HG03457 (cell line): ENCODE measurements around the gene OR10A4.
"Not testable (repeated sequence)": the region's sequence is repeated elsewhere in the genome, so short reads cannot be mapped to it uniquely, and the experiment has no call there.

Experiments used
- ATAC-seq: cut with Tn5 transposase; IDR thresholded peaks from one replicate; pipeline ENCODE4 v1.9.1; 2021; ENCODE audit warnings: moderate number of reproducible peaks; ENCODE audit not compliant: unreplicated experiment

OR10A4 gene

DNA sequence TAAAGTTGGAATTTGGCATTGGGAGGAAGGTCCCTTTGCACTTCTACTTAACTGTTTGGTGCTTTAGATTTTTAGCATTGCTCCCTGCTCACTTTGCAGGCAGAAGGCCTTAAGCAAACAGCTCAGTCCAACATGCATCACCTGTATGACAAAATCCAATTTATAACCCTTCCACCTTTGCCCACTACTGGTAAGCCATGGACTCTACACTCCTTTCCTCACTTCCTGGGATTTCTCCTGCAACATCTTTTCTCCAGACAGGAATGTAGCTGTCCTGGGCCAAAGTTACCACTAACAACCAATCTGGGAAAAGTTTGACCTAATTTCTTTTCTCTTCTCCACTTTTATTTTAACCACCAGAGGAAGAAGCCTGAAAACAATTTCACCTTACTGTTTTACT is 17.7 kb downstream of the OR10A4 start:
- no peak for ATAC-seq

- peak; percentile 83 for ATAC-seq
These were observed 18.6 kb downstream of the OR10A4 start for GRCh38 chr11:6895010-6895409.

DNA sequence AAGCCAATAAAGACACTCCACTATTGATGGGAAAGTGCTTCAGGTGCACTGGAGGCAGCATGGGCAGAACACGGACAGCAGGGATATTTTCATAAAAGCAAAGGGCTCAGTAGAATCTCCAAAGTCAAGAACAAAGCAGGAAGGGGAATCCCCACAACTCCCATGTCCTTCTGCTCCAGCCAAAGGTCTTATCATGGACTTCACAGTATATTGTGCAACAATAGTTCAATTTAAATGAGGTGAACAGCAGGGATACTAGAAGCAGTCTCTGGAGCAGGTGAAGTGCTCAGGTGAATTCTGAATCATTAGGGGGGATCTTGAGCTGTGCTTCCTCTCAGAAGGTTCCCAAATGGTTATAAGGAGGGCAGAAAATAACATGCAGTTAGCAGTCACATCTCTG is 22.5 kb downstream of the OR10A4 start:
- no peak for ATAC-seq

DNA sequence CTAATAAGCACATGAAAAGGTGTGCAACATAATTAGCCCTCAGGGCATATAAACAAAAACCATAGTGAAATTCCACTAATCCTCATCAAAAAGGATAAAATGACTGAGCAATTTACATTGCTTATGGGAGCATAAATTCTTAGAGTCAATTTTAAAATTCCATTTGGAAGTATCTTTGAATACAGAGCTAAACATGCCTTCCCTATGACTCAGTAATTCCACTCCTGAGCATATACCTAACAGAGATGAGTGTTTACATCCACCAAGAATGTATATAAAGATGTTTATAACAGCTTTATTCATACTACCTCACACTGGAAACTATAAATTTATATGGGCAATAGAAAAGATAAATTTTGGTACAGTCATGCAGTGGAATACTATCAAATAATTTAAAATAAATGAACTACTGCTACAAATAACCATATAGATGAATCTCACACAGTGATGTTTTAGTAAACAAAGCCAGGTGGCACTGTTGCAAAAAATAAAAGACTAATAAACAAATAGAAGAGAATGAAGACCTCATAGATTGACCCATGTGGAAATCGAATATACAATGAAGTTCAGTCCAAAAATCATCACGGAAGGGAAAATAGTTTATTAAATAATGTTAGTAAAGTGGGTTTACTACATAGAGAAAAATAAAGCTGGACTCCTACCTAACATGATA is 24.0 kb downstream of the OR10A4 start:
- ATAC-seq, result no peak

- ATAC-seq, result not testable (repeated sequence)
These were observed 28.4 kb downstream of the OR10A4 start for GRCh38 chr11:6904804-6905203.

- no peak for ATAC-seq
These were observed 35.0 kb downstream of the OR10A4 start for GRCh38 chr11:6911378-6911777.

- ATAC-seq, result no peak
These were observed 35.5 kb downstream of the OR10A4 start for GRCh38 chr11:6911948-6912347.

GRCh38 chr11:6919698-6920097 is 43.3 kb downstream of the OR10A4 start:
- ATAC-seq, result no peak

GRCh38 chr11:6920702-6921101 is 44.3 kb downstream of the OR10A4 start, which contains the start of gene OR2D3:
TSS of gene OR2D3 (plus strand) at chr11:6921002. CDS start at chr11:6921002, 0 bp downstream.
- no peak for ATAC-seq

- no peak for ATAC-seq
These were observed 48.7 kb downstream of the OR10A4 start for GRCh38 chr11:6925007-6925577.

DNA sequence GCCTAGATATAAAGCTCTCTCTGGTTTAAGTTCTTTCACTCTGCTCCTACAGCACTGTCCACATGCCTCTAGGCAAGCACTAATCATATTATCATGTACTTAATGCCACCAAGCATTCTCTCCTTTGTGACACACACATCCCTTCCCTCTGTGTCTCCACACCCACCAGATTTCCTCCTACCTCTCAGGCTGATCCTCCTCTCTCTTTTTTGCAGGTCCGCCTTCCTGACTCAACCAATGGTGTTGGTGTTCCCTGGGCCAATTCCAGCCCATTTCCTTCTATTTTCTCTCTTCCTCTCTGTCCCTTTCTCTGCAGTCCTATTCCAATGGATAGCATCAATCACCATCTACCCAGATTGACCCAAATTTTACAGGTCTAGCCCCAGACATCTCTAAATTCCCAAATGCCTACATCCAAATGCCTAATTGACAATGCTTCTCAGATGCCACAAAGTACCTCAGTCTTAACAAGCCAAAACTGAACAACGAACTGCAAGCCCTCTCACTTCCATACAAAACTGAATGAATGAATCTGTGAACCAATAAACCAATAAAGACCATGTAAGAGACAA is 49.3 kb downstream of the OR10A4 start:
- ATAC-seq, result no peak

DNA sequence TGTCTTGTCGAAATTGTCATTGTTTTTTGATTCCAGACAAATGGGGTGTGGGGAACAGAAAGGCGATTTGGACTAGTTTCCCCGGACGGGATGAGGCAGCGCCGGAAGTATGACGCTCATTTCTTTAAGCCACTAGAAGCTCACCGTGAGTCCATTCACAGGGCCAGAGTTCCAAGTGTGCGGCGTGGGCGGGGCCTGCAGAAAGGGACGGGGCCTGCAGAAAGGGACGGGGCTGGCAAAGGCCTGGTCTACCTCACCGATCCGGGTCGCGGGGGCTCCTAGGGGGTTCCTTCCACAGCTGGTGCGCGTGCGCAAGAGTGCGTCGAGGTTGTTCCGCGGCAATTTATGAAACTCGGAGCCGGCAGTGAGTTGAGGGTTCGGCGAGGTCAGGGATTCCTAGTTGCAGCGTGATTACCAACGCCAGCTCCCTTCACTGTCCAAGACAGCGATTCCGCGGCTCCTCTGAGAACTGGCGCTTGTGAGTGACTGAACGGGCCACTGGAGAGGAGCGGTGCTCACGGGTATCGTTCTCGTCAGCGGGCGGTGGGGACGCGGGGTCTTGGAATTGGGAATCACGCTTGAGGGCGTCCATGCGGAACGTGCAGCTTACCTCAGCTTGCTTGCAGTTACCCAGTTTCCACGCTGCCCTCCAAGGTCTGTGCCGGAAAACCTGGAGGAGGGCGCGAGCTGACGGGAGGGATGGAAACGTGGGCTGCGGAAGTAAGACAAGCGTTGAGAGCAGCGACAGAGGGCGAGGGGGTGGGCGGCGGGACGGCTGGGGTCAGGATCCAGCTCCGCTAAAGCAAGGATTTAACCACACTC is 50.0 kb downstream of the OR10A4 start, which contains the start of gene ZNF215:
Gene ZNF215, plus strand, starts transcription at position 219 of the 822 bp plus-strand sequence. CDS start 5,847 bp downstream, outside the sequence.
- peak; percentile 70 for ATAC-seq

DNA sequence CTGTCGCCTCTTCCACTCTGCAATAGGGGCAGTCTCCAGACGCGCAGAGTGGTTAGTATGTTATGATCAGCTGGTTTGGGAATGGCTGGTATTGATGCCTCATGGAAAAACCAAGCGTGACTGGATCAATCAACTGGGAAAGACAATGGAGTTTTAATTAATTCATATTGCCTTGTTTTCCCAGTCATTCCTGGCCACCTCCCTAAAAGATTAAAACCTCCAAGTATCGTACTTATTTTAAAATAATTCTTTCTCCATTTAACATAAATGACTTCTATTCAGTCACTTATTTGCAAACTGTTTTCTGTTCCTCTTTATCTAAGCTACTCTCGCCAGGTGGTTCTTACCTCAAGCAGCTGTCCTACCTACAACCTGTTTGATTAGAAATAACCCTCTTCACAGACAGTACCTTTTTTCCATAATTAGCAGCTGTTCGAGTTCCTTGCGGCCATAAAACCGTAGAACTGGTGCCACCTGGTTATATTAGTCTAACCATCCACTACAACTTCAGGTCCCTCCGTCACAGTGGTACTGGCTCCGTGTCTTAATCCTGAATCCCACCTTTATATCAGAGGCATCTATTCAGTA is 50.7 kb downstream of the OR10A4 start:
- ATAC-seq, result peak; percentile 57
